SJSA1 (cell line): ENCODE data around the gene TNFSF15. TPM values are rescaled to one million over a fixed set of nuclear protein-coding genes. Genes with fewer than 3 reads are reported as not detected.

Experiments
- DNase-seq, 2 experiments: peaks; one replicate each; pipeline ENCODE4 v3.0.0-alpha.2; 2015 to 2020; ENCODE audit warnings: low spot score in 2 of 2, low read depth in 1 of 2
- H3K27ac ChIP-seq: fragments of 250-450 bp; sonication (Bioruptor Pico); 2 replicates; pipeline ENCODE4 v1.5.1; 2020; ENCODE audit warnings: mild to moderate bottlenecking, moderate library complexity
- H3K27me3 ChIP-seq: fragments of 250-450 bp; sonication (Bioruptor Pico); replicated peaks from 2 replicates; pipeline ENCODE4 v1.5.1; 2020; ENCODE audit warnings: mild to moderate bottlenecking, moderate library complexity
- H3K36me3 ChIP-seq: fragments of 250-450 bp; sonication (Bioruptor Pico); 2 replicates; pipeline ENCODE4 v1.5.1; 2020; ENCODE audit warnings: mild to moderate bottlenecking
- H3K4me1 ChIP-seq: fragments of 250-450 bp; sonication (Bioruptor Pico); replicated peaks from 2 replicates; pipeline ENCODE4 v1.6.1; 2021; ENCODE audit warnings: mild to moderate bottlenecking
- H3K4me3 ChIP-seq: fragments of 250-450 bp; sonication (Bioruptor Pico); 2 replicates; pipeline ENCODE4 v1.5.1; 2020; ENCODE audit warnings: mild to moderate bottlenecking
- H3K9me3 ChIP-seq: fragments of 250-450 bp; sonication (Bioruptor Pico); replicated peaks from 2 replicates; pipeline ENCODE4 v1.5.1; 2020; ENCODE audit warnings: mild to moderate bottlenecking
- total RNA-seq: library from RNA; depleted of rRNA; stranded (reverse); fragments of >200 nt; shearing (Covaris generic); gene quantifications from 2 replicates; pipeline ENCODE4 v1.2.3, GENCODE V29; 2014

The TNFSF15 gene
- total RNA-seq, 1 experiment from 2014 or later: not detected

GRCh38 chr9:114813717-114814418 lies 8.0 kb upstream of the TNFSF15 start:
- Histone ChIP-seq H3K27me3 (no peaks in the 10 kb centered on the region; the same call in 1 of the 2 replicates), H3K9me3 (no peaks in the 10 kb centered on the region), H3K4me1 (no peaks in the 10 kb centered on the region), H3K36me3 (no peaks in the 10 kb centered on the region), H3K4me3 (no peak overlapping the region), H3K27ac (no peak overlapping the region)
- DNase-seq: no peak

GRCh38 chr9:114811966-114812636 lies 6.3 kb upstream of the TNFSF15 start:
- Histone ChIP-seq H3K4me3 (no peak overlapping the region), H3K27ac (no peak overlapping the region), H3K27me3 (no peaks in the 10 kb centered on the region), H3K4me1 (no peaks in the 10 kb centered on the region), H3K36me3 (no peaks in the 10 kb centered on the region), H3K9me3 (no peaks in the 10 kb centered on the region)
- DNase-seq: no peak

GRCh38 chr9:114811301-114811700 lies 5.5 kb upstream of the TNFSF15 start:
- Histone ChIP-seq H3K27me3 (no peaks in the 10 kb centered on the region), H3K27ac (no peak overlapping the region), H3K4me3 (no peak overlapping the region), H3K4me1 (no peaks in the 10 kb centered on the region), H3K9me3 (no peaks in the 10 kb centered on the region), H3K36me3 (no peaks in the 10 kb centered on the region)
- no peak for DNase-seq

- no peaks in the 10 kb centered on the region for H3K9me3 ChIP-seq
Observed at GRCh38 chr9:114810614-114811013, 4.8 kb upstream of the TNFSF15 start.

GRCh38 chr9:114806526-114806900 lies 674 bp upstream of the TNFSF15 start:
- Histone ChIP-seq H3K27ac (no peak overlapping the region), H3K4me1 (peaks cover 15% of the 10 kb centered on the region), H3K9me3 (no peaks in the 10 kb centered on the region), H3K27me3 (no peaks in the 10 kb centered on the region), H3K4me3 (no peak overlapping the region), H3K36me3 (no peaks in the 10 kb centered on the region)
- DNase-seq: no peak

More at GRCh38 chr9:114810614-114811013, 4.8 kb upstream of the TNFSF15 start:
- Histone ChIP-seq H3K36me3 (no peaks in the 10 kb centered on the region), H3K27me3 (no peaks in the 10 kb centered on the region), H3K4me3 (no peak overlapping the region), H3K27ac (no peak overlapping the region), H3K4me1 (0 out of 2 replicates have a peak, but pooled peaks cover 3% of the 10 kb centered on the region)
- DNase-seq: no peak

- Histone ChIP-seq H3K4me3 (no peak overlapping the region), H3K27ac (no peak overlapping the region)
Observed at GRCh38 chr9:114804505-114804904, 1.3 kb downstream of the TNFSF15 start.

GRCh38 chr9:114803479-114804265 lies 2.2 kb downstream of the TNFSF15 start:
- H3K27me3 ChIP-seq: no peaks in the 10 kb centered on the region
- no peak overlapping the region for H3K27ac ChIP-seq
- H3K9me3 ChIP-seq: no peaks in the 10 kb centered on the region
- no peak overlapping the region for H3K4me3 ChIP-seq
- DNase-seq: no peak
- peaks cover 15% of the 10 kb centered on the region for H3K4me1 ChIP-seq
- H3K36me3 ChIP-seq: no peaks in the 10 kb centered on the region

More at GRCh38 chr9:114804505-114804904, 1.3 kb downstream of the TNFSF15 start:
- DNase-seq: peak; percentile 46 to 47
- Histone ChIP-seq H3K9me3 (no peaks in the 10 kb centered on the region), H3K4me1 (peaks cover 15% of the 10 kb centered on the region), H3K36me3 (no peaks in the 10 kb centered on the region), H3K27me3 (no peaks in the 10 kb centered on the region)

GRCh38 chr9:114799925-114800324 lies 5.9 kb downstream of the TNFSF15 start:
- no peaks in the 10 kb centered on the region for H3K27me3 ChIP-seq
- no peak for DNase-seq
- H3K4me3 ChIP-seq: no peak overlapping the region
- no peaks in the 10 kb centered on the region for H3K36me3 ChIP-seq
- H3K27ac ChIP-seq: no peak overlapping the region
- peaks cover 11% of the 10 kb centered on the region for H3K4me1 ChIP-seq
- H3K9me3 ChIP-seq: no peaks in the 10 kb centered on the region

GRCh38 chr9:114799441-114799840 lies 6.4 kb downstream of the TNFSF15 start:
- Histone ChIP-seq H3K9me3 (no peaks in the 10 kb centered on the region), H3K27ac (no peak overlapping the region), H3K4me1 (peaks cover 6% of the 10 kb centered on the region), H3K36me3 (no peaks in the 10 kb centered on the region), H3K4me3 (no peak overlapping the region), H3K27me3 (no peaks in the 10 kb centered on the region)
- DNase-seq: no peak

GRCh38 chr9:114798780-114799427 lies 6.9 kb downstream of the TNFSF15 start:
- Histone ChIP-seq H3K27me3 (no peaks in the 10 kb centered on the region), H3K4me3 (no peak overlapping the region), H3K27ac (no peak overlapping the region), H3K4me1 (peaks cover under 1% of the 10 kb centered on the region), H3K36me3 (no peaks in the 10 kb centered on the region), H3K9me3 (no peaks in the 10 kb centered on the region)
- DNase-seq: no peak

GRCh38 chr9:114798101-114798500 lies 7.7 kb downstream of the TNFSF15 start:
- H3K27ac ChIP-seq: no peak overlapping the region
- no peaks in the 10 kb centered on the region for H3K4me1 ChIP-seq
- DNase-seq: no peak

GRCh38 chr9:114792396-114792795 lies 13.4 kb downstream of the TNFSF15 start:
- no peak overlapping the region for H3K27ac ChIP-seq
- no peaks in the 10 kb centered on the region for H3K36me3 ChIP-seq
- H3K27me3 ChIP-seq: no peaks in the 10 kb centered on the region
- no peak overlapping the region for H3K4me3 ChIP-seq
- H3K9me3 ChIP-seq: no peaks in the 10 kb centered on the region
- H3K4me1 ChIP-seq: no peaks in the 10 kb centered on the region
- no peak for DNase-seq

More at GRCh38 chr9:114798101-114798500, 7.7 kb downstream of the TNFSF15 start:
- Histone ChIP-seq H3K27me3 (no peaks in the 10 kb centered on the region), H3K36me3 (no peaks in the 10 kb centered on the region), H3K9me3 (no peaks in the 10 kb centered on the region), H3K4me3 (no peak overlapping the region)

- no peaks in the 10 kb centered on the region for H3K4me1 ChIP-seq
- H3K27ac ChIP-seq: no peak overlapping the region
- no peaks in the 10 kb centered on the region for H3K9me3 ChIP-seq
- H3K27me3 ChIP-seq: no peaks in the 10 kb centered on the region
- DNase-seq: no peak
- no peak overlapping the region for H3K4me3 ChIP-seq
- H3K36me3 ChIP-seq: no peaks in the 10 kb centered on the region
Observed at GRCh38 chr9:114791736-114792135, 14.1 kb downstream of the TNFSF15 start.
